Measurements from ENCODE around the gene DNAJC4. TPM values are rescaled to one million over a fixed set of nuclear protein-coding genes. Genes with fewer than 3 reads are reported as not detected.

The DNAJC4 gene
- total and polyA plus RNA-seq, 2 of the 8 experiments (the other 6 are each of a cell fraction or from before 2014, with no cell fraction given): 14.6 to 31.0 TPM

GRCh38 chr11:64208086-64208795, 22.1 kb upstream of the DNAJC4 start (continued):
- no peak for TF ChIP-seq TAF7 (optimal IDR thresholded peaks at IDR 0.05; ENCODE audit: borderline replicate concordance, low read depth, low read length)
- TF ChIP-seq CHD2 (IDR thresholded peaks at IDR 0.05; ENCODE audit: low read length): no peak
- no peak for TF ChIP-seq HDAC6 (IDR thresholded peaks at IDR 0.05; ENCODE audit: low read depth, low read length)
- TF ChIP-seq TCF12 (IDR thresholded peaks at IDR 0.05; ENCODE audit: low read depth, low read length): no peak
- no peak for TF ChIP-seq KDM1A (IDR thresholded peaks at IDR 0.05; ENCODE audit: borderline replicate concordance, low read length)

Measured in H1 (cell line).